ENCODE results near the gene VWF. TPM values are rescaled to one million over a fixed set of nuclear protein-coding genes. Genes with fewer than 3 reads are reported as not detected.

Gene VWF
- total and polyA plus RNA-seq, 2 of the 13 experiments (the other 11 are each of a cell fraction or from before 2014, with no cell fraction given), result 0.20 to 0.25 TPM

- FAIRE-seq (no peak), ATAC-seq (no peak), DNase-seq (ENCODE audit: low spot score) (no peak)
- no peaks in the 10 kb centered on the region for H3K9me3 ChIP-seq (ENCODE audit: low read length)
- POLR2A ChIA-PET, result no interaction called here
- H3K4me3 ChIP-seq (replicated peaks in 1 of 3; ENCODE audit: insufficient read depth in 1 of 3, low read depth in 2 of 3, low read length in 3 of 3), result no peak overlapping the region
- H3K27ac ChIP-seq (ENCODE audit: extremely low read length, insufficient read depth, low read length), result no peak overlapping the region
- no peaks in the 10 kb centered on the region for H3K79me2 ChIP-seq (ENCODE audit: insufficient read depth, low read length)
- H2AFZ ChIP-seq (ENCODE audit: low read length), result no peak overlapping the region
- intact Hi-C loops (cut with micrococcal nuclease; ENCODE audit: unreplicated experiment) (no loop called here), in situ Hi-C loops (cut with HindIII; ENCODE audit: extremely low pct_ligation_motif_present, low pct_unique_long_range_greater_than_20kb) (no loop called here)
- H3K27me3 ChIP-seq (ENCODE audit: control insufficient read depth in 1 of 2, insufficient read depth in 2 of 2, low read length in 2 of 2), result peaks cover 0 to 4% of the 10 kb centered on the region in 2 experiments; a peak in 1 of 5 replicates
- H3K4me1 ChIP-seq (ENCODE audit: insufficient read depth, low read length), result no peaks in the 10 kb centered on the region
- H4K20me1 ChIP-seq (ENCODE audit: insufficient read depth, low read length), result no peaks in the 10 kb centered on the region
- BruUV-seq (replicated peaks), result no TSS peak
- no peak overlapping the region for H3K9ac ChIP-seq (ENCODE audit: insufficient read depth, low read depth, low read length)
- H3K4me2 ChIP-seq (ENCODE audit: low read depth, low read length), result no peak overlapping the region
- H3K36me3 ChIP-seq (replicated peaks in 1 of 2; ENCODE audit: control insufficient read depth in 1 of 2, insufficient read depth in 2 of 2, low read length in 2 of 2), result no peaks in the 10 kb centered on the region
- WGBS (ENCODE audit: low lambda C conversion rate), result 92% methylated on average over 3 of the region's 3 CpGs
- TF ChIP-seq ZNF556 (CRISPR knock-in tag; IDR thresholded peaks at IDR 0.05; ENCODE audit: borderline replicate concordance) (no peak), AKAP8 (CRISPR knock-in tag; IDR thresholded peaks at IDR 0.05) (no peak), KLF12 (CRISPR knock-in tag; IDR thresholded peaks at IDR 0.05; ENCODE audit: borderline replicate concordance) (no peak)
- CTCF ChIA-PET (ENCODE audit: low intra/inter-chr PET ratio, low total read pairs), result no interaction called here
Measured at GRCh38 chr12:6106218-6106617, 18.3 kb downstream of the VWF start.

GRCh38 chr12:6104842-6105241, 19.6 kb downstream of the VWF start:
- POLR2A ChIA-PET, result no interaction called here
- H3K9me3 ChIP-seq (ENCODE audit: low read length), result no peaks in the 10 kb centered on the region
- H3K27ac ChIP-seq (ENCODE audit: extremely low read length, insufficient read depth, low read length), result no peak overlapping the region
- WGBS (ENCODE audit: low lambda C conversion rate), result 33% methylated on average over 2 of the region's 2 CpGs
- no peaks in the 10 kb centered on the region for H3K36me3 ChIP-seq (replicated peaks in 1 of 2; ENCODE audit: control insufficient read depth in 1 of 2, insufficient read depth in 2 of 2, low read length in 2 of 2)
- H3K27me3 ChIP-seq (ENCODE audit: control insufficient read depth in 1 of 2, insufficient read depth in 2 of 2, low read length in 2 of 2), result no peaks in the 10 kb centered on the region; a peak in 1 of 5 replicates
- no peak for FAIRE-seq
- no peaks in the 10 kb centered on the region for H4K20me1 ChIP-seq (ENCODE audit: insufficient read depth, low read length)
- H3K4me2 ChIP-seq (ENCODE audit: low read depth, low read length), result no peak overlapping the region
- H3K9ac ChIP-seq (ENCODE audit: insufficient read depth, low read depth, low read length), result no peak overlapping the region
- in situ Hi-C loops (cut with HindIII; ENCODE audit: extremely low pct_ligation_motif_present, low pct_unique_long_range_greater_than_20kb) (no loop called here), intact Hi-C loops (cut with micrococcal nuclease; ENCODE audit: unreplicated experiment) (loop anchor here (1.0 kb wide), 1 partner anchor 25 kb away; no protein-coding TSS in a partner anchor)
- CTCF ChIA-PET (ENCODE audit: low intra/inter-chr PET ratio, low total read pairs), result no interaction called here
- no peak for DNase-seq (ENCODE audit: low spot score)
- H3K4me3 ChIP-seq (replicated peaks in 1 of 3; ENCODE audit: insufficient read depth in 1 of 3, low read depth in 2 of 3, low read length in 3 of 3), result no peak overlapping the region
- no peaks in the 10 kb centered on the region for H3K79me2 ChIP-seq (ENCODE audit: insufficient read depth, low read length)
- no peaks in the 10 kb centered on the region for H3K4me1 ChIP-seq (ENCODE audit: insufficient read depth, low read length)
- no peak for TF ChIP-seq PAF1 (CRISPR knock-in tag; IDR thresholded peaks at IDR 0.05)
- TF ChIP-seq FOXK2 (IDR thresholded peaks at IDR 0.05), result no peak
- no peak for TF ChIP-seq ZNF160 (CRISPR knock-in tag; IDR thresholded peaks at IDR 0.05)
- TF ChIP-seq MAF1 (CRISPR knock-in tag; IDR thresholded peaks at IDR 0.05; ENCODE audit: borderline replicate concordance), result no peak
- no peak for TF ChIP-seq PRMT3 (CRISPR knock-in tag; IDR thresholded peaks at IDR 0.05; ENCODE audit: borderline replicate concordance, low read depth)
- TF ChIP-seq GTF2F1 (IDR thresholded peaks at IDR 0.05; ENCODE audit: low read length), result no peak
- H2AFZ ChIP-seq (ENCODE audit: low read length), result no peak overlapping the region
- ATAC-seq, result no peak
- BruUV-seq (replicated peaks), result no TSS peak

All from HepG2 (cell line).